Fibroblast of the conjunctiva (primary cell): ENCODE measurements around the gene SLC44A5.
"Not testable (repeated sequence)": the region's sequence is repeated elsewhere in the genome, so short reads cannot be mapped to it uniquely, and the experiment has no call there.

ENCODE experiments used
- DNase-seq: peaks from one replicate; pipeline ENCODE4 v3.0.0-alpha.2; 2010; ENCODE audit warnings: low read depth

The SLC44A5 gene

DNA sequence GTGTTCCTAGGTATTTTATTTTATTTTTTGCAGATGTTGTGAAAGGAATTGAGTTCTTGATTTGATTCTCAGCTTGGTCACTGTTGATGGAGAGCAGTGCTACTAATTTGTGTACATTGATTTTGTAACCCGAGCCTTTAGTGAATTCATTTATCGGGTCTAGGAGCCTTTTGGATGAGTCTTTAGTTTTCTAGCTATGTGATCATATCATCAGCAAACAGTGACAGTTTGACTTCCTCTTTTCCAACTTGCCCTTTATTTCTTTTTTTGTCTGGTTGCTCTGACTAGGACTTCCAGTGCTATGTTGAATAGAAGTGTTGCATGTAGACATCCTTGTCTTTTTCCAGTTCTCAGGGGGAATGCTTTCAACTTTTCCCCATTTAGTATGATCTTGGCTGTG is 337.8 kb downstream of the SLC44A5 start:
- DNase-seq, result no peak

DNA sequence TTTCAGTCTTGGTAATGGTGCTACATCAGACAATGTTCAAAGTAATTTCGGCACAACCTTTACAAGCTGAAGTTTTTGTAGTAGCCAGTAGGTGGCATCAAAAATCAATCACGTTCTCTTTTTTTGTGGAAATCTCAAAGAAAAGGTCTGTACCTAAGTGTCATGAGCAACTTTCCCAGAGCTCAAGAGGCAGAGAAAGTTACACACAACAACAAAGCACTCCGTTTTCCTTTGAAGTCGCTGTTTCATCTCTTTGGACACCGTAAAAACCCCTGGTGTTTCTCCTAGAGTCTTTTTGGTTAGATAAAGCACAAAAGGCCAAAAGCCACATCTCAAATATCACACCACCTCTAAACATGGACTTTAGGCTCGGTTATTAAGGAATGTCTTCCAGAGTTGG is 345.1 kb downstream of the SLC44A5 start:
- peak; percentile 2 for DNase-seq

DNA sequence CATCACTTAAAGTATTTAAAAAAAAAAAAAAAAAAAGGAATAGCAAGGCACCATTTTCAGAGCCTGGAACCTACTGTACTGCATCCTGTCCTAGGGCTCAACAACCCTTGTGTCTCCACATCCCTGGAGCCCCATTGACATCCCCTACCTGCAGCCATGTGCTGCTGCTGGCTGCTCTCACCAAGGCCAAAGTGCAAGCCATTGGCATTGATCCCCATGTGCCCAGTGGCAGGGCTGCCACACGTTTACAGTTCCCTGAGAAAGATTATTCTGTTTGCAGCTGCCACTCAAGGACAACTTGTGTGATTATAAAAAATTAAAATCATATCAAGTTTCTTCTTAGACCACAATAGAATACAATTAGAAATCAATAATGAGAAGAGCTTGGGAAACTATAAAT is 346.8 kb downstream of the SLC44A5 start:
- DNase-seq, result no peak

DNA sequence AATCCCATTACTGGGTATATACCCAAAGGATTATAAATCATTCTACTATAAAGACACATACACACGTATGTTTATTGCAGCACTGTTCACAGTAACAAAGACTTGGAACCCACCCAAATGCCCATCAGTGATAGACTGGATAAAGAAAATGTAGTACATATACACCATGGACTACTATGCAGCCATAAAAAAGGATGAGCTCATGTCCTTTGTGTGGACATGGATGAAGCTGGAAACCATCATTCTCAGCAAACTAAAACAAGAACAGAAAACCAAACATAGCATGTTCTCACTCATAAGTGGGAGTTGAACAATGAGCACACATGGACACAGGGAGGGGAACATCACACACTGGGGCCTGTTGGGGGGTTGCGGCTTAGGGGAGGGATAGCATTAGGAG is 347.3 kb downstream of the SLC44A5 start:
- not testable (repeated sequence) for DNase-seq

DNA sequence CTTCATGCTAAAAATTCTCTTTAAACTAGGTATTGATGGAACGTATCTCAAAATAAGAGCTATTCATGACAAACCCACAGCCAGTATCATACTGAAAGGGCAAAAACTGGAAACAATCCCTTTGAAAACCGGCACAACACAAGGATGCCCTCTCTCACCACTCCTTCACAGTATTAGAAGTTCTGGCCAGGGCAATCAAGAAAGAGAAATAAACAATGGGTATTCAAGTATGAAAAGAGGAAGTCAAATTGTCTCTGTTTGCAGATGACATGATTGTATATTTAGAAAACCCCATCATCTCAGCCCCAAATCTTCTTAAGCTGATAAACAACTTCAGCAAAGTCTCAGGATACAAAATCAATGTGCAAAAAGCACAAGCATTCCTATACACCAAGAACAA is 349.0 kb downstream of the SLC44A5 start:
- DNase-seq, result not testable (repeated sequence)

DNA sequence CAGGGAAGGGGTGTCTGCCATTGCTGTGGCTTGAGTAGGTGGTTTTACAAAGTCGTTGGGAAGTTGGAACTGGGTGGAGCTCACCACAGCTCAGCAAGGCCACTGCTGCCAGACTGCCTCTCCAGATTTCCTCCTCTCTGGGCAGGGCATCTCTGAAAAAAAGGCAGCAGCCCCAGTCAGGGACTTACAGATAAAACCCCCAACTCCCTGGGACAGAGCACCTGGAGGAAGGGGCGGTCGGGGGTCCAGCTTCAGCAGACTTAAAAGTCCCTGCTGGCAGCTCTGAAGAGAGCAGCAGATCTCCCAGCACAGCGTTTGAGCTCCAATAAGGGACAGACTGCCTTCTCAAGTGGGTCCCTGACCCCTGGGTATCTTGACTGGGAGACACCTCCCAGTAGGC is 352.6 kb downstream of the SLC44A5 start:
- no peak for DNase-seq

DNA sequence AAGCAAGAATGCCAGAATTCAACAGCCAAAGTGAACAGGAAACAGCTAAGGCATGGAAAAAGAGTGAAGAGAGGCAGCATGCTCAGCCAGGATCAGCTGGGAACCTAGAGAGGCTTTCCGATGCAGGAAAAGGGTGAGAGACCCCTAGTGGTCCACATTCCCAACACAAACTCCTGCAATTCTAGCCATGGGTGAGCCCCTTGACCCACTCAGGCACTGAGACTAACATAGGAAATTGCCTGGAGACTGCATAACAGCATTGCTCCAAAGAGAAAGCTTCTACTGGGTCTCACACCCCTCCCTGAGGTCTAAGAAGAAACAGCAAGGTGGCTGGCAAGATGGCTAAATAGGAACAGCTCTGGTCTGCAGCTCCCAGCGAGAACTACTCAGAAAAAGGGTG is 353.5 kb downstream of the SLC44A5 start:
- no peak for DNase-seq

DNA sequence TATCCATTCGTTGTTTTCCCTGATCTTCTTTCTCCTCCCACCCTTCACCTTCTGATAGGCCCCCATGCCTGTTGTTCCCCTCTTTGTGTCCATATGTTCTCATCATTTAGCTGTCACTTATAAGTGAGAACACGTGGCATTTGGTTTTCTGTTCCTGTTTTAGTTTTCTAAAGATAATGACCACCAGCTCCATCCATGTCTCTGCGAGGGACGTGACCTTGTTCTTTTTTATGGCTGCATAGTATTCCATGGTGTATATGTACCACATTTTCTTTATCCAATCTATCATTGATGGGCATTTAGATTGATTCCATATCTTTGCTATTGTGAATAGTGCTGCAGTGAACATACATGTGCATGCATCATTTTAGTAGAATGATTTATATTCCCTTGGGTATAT is 360.8 kb downstream of the SLC44A5 start:
- not testable (repeated sequence) for DNase-seq

DNA sequence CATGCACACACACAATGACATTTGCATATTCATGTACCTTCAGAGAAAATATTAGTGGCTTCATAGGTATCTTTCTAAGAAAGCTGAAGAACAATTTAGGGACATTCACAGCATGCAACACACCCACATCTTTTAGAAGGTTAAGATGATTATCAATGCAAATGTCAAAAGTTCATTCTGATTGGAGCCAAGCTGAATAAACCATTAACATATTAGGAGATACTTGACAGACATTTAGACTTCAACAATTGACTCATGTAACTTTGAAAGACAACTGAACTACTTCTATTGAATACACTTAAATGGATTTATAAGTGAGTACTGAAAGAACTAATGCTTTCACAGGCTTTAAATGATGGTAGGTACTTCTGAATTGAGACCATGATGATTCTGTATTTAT is 365.7 kb downstream of the SLC44A5 start:
- DNase-seq, result no peak

DNA sequence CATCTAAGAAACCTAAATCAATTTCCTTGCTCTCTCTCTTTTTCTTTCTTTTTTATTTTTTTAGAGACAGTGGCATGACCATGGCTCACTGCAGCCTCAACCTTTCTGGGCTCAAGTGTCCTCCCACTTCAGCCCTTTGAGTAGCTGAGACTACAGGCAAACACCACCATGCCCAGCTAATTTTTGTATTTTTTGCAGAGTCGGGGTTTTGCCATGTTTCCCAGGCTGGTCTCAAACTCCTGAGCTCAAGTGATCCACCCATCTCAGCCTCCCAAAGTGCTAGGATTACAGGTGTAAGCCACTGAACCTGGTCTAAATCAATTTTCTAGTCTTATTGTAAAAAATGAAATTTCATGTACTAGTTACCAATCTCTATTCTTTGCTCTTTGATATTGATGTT is 367.8 kb downstream of the SLC44A5 start:
- no peak for DNase-seq

DNA sequence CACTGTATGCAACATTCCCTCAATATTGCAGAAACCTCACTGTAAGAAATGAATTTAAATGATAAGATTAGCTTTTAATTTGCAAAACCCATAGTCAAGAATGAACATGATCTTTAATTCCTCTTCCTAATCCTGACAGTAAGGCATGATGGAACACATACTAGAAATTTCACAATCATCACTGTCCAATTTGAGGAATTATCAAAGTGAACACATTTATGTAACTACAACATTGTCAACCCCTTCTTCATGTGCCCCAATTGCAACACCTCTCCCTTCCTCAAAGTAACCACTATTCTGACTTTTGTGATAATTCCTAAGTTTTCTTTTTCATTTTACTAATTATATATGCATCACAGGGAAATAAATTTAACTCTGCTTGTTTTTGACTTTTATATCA is 373.6 kb downstream of the SLC44A5 start:
- DNase-seq, result no peak

DNA sequence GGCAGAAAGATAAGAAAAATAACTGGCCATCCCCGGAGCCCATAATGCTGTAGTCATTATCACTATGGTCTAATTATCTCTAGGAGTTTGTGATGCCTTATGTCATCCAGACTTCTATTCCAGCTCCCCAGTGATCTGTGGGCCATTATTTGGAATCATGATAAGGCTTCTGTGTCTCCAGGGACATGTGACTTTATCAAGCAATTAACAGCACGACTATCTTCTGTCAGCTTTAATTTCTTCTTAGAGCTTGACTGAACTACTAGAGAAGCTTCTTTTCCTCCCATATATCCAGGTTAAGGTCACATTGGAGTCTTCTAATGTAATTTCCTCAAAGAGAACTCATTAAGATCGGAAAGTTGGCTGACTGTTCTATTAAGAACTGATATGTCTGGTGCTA is 376.4 kb downstream of the SLC44A5 start:
- DNase-seq, result no peak

DNA sequence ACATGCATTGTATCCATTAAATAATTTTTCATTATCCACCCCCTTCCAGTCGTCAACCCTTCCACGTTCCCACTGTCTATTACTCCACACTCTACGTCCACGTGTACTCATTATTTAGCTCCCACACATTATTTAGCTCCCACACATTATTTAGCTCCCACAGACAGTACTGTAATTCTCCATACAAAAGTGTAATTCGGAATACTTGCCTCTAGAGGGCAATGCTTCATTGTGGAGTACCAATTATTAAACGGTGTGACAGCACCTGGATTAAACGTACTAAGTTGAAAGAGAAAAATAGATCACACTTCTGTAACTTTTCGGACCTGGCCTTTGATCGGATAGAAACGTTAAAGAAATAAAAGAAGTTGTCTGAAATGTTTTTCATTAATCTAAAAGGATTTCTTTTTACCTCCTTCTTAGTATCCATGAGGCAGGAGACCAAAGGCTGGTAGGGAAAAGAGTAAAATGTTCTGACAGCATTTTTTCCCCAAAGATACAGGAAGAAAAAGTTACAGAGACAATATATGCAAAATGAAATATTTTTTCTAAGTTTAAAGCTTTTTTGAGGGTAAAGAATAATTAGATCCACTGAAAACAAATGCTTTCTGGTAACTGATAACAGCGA is 377.5 kb downstream of the SLC44A5 start:
- DNase-seq, result no peak

DNA sequence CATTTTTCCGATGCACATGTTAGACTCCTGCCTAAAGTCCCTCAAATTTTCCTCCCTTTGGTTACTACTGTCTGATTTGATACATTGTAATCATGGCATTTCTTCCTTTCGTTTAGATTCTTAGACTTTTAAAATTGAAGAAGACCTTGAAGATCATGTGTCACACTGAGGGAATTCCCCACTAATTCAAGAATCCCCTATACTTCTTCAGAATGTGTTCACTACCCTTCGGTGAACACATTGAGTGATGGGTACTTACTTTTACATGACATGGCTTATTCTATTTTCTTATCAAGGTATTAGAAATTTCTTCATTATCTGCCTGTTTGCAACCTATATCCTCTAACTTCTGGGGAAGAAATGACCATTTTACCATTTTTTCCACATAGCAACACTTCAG is 390.8 kb downstream of the SLC44A5 start:
- DNase-seq, result no peak

DNA sequence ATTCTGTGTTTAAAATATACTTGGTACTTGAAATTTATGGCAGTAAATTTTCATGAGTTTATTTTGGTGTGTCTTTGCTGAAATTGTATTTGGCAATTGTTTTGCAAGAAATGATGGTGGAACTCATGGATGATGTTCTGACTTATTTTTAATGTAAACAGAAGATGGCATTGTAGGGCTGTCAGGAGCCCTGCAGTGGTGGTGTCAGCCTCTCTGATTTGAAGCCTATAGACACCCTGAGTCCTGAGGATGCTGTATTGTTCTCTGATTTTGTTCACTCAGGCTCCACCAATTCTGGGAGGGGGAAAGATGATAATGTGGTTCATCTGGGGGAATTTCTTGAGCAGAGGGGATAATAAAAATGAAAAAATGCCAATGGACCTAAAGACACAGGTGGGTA is 396.9 kb downstream of the SLC44A5 start:
- no peak for DNase-seq

DNA sequence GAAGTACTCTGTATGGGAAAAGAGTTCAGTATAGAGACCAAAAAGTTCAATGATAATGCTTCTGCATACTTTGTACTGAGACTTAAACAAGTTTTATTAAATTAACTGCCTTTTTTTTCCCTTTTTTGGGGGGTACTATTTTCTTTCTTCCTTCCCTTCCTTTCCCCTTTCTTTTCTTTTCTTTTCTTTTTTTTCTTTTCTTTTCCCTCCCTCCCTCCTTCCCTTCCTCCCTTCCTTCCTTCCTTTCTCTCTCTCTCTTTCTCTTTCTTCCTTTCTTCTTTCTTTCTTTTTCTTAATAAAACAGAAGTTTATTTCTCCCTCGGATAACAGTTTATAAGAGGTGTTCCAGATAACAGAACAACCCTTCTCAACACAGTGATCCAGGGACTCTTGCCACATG is 399.3 kb downstream of the SLC44A5 start:
- DNase-seq, result no peak

DNA sequence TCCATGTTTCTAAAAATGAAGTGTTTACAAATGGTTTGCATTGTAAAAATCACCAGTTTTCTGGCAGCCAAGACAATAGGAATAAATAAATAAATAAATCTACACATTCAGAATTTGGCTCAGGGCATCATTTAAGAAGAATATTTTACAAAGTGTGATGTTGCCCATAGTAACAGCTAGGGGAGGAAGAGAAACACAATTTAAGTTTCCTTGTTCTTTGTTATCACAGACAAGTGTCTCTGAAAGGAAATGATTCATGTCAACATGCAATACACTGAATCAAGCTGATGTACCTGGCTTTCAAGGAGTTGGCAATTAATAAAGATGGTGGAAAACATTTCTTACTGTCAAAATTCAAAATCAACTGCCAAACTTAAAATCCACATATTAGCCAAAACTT is 402.1 kb downstream of the SLC44A5 start:
- DNase-seq, result no peak

DNA sequence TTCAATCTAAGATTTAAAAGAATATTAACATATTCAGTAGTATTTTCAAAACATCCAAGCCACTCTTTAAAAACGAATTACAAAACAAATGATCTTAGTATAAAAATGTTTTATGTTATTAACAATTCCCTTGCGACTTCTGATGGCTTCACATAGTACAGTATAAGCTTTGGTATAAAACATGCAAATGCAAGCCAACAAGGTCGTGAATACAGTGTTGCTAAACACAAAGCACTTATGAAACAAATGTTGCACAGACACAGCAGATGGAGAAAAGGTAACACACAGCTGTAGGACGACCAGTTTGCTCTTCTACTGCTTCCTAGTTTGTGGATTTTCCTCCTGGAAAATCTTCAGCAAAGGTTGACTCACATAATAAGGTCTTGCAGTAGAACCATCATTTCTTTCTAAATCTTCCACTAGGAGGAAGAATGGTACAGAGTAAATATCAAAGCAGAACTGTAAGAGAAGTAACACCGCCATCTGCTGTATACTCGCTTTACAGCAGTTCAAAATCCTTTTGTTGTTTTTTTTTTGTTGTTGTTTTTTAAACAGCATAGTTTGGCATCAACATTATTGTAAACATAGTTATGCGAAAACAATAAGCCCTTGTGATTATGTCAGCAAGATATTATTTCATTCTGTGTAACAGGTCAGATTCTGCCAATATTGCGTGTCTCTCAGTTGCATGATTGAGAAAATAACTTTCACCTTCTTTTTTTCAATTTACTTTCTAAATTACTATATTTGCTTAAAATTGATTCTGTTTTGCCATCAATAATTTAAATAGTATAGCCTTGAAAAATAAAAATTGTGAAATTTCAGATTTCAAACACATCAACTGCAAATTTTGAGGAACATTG is 407.3 kb downstream of the SLC44A5 start:
- peak; percentile 18 for DNase-seq

DNA sequence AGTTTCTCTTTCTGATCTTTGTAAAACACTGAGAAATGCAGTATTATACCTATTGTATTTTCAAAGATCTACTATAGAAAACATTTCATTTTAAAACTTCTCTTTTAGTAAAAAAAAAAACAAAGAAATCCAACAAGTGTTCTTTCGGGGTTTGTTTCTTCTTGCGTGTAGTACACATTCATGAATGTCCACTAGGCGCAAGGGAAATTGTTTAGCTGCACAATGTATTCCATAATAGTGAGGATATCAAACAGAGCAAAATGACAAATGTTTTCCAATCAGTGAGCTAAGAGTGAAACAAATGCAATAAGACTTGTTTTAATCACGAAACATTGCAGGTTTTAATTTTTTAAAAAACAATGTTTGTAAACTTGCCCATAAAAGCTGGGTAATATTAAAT is 408.2 kb downstream of the SLC44A5 start:
- DNase-seq, result no peak

DNA sequence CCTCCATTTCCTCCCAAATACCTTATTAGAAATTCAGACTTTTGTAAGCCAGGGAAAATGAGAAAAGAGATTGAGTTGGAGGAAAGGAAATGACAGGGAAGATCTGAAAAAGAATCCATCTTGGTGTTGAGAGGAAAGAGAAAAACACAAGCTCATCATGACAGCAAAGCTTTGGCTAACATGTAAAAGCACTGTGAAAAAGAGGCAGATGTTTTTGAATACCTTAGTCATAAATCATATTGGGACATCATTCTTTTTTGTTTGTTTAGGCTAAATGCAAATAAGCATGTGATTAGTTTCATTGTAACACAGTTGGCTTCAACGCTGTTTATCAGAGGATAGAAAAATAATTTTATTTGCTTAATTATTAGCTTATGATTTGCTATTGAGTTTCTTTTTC is 412.2 kb downstream of the SLC44A5 start:
- no peak for DNase-seq

DNA sequence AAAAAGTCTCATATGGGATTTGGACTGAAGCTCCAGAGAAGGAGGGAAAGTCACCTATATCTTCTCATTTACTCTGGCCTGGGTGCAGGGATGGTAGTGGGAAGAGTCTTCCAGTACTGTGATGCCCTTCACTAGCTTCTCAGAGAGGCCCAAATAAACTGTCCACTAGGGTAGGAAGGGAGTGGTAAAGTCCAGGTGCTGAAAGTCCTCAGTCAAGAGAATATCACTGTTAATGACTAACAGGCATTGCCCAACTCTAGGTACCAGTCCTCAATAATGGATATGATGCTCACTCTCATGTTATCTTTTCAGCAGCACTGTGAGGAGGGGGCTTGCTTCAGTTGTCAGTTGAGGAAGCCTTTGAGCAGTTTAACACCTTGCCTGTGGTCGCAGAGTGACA is 412.8 kb downstream of the SLC44A5 start:
- DNase-seq, result no peak

DNA sequence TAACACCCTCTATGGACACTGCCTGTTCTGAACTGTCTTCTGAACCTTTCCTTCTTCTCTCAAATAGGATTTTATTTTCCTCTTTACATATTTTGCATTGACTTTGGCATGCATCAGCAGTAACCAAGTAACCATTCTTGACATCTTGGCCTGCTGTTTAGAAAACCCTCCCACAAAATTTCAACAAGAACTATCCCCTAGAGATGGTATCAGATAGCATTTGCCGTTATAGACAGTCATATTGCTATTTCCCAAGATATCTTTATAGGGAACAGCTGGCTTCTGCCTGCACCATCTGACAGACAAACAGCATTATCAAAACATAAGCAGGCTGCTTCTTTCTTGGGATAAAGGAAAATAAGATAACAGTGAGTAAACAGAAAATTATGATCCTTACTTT is 422.0 kb downstream of the SLC44A5 start:
- DNase-seq, result no peak

DNA sequence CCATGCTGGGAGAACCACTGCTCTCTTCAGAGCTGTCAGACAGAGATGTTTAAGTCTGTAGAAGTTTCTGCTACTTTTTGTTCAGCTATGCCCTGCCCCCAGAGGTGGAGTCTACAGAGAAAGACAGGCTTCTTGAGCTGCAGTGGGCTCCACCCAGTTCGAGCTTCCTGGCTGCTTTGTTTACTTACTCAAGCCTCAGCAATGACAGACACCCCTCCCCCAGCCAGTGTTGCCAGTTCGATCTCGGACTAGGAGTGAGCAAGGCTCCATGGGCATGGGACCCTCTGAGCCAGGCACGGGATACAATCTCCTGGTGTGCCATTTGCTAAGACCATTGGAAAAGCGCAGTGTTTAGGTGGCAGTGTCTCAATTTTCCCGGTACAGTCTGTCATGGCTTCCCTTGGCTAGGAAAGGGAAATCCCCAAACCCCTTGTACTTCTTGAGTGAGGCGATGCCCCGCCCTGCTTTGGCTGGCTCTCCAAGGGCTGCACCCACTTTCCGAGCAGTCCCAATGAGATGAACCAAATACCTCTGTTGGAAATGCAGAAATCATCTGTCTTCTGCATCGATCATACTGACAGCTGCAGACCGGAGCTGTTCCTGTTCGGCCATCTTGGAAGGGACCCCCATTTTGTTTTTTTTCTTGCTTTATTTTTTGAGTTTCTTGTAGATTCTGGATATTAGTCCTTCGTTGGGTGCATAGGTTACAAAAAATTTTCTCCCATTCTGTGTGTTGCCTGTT is 429.5 kb downstream of the SLC44A5 start:
- DNase-seq, result not testable (repeated sequence)
